Sigmoid colon (tissue), 7 donors: ENCODE data around the gene NUDT12. TPM values are rescaled to one million over a fixed set of nuclear protein-coding genes. Genes with fewer than 3 reads are reported as not detected.

Source experiments
- DNase-seq: peaks from one replicate; pipeline ENCODE4 v3.0.0-alpha.2; 2019
- H3K27ac ChIP-seq, 4 donors: fragments of 200-600 bp; sonication (generic); one replicate each; pipeline ENCODE4 v1.5.1; 2016 to 2019; ENCODE audit warnings: mild to moderate bottlenecking in 1 of 4
- H3K27me3 ChIP-seq, 3 donors: fragments of 200-600 bp; sonication (generic); one replicate each; pipeline ENCODE4 v1.5.1; 2019; ENCODE audit warnings: mild to moderate bottlenecking in 1 of 3
- H3K36me3 ChIP-seq, 4 donors: fragments of 200-600 bp; sonication (generic); one replicate each; pipeline ENCODE4 v1.5.1; 2016 to 2019
- H3K4me1 ChIP-seq, 4 donors: fragments of 200-600 bp; sonication (generic); one replicate each; pipeline ENCODE4 v1.5.1; 2017 to 2019
- H3K4me3 ChIP-seq, 4 donors: fragments of 200-600 bp; sonication (generic); one replicate each; pipeline ENCODE4 v1.5.1; 2017 to 2019; ENCODE audit warnings: mild to moderate bottlenecking in 2 of 4, moderate library complexity in 1 of 4
- H3K9me3 ChIP-seq, 4 donors: fragments of 200-600 bp in 3 of 4; sonication (generic) in 3 of 4; one replicate each; pipeline versions ENCODE4 v1.5.1 to v1.6.1; 2013 to 2019
- CTCF ChIP-seq, 4 experiments: fragments of 450-650 bp in 3 of 4; fragments of 200-600 bp in 1 of 4; IDR thresholded peaks; one replicate each; pipeline ENCODE4 v1.5.1; 2016 to 2019; ENCODE audit warnings: antibody characterized with exemption in 4 of 4, mild to moderate bottlenecking in 3 of 4, moderate library complexity in 2 of 4
- EP300 ChIP-seq, 4 donors: sonication (generic); formaldehyde crosslinking; IDR thresholded peaks; one replicate each; pipeline ENCODE4 v1.6.1; 2017; ENCODE audit warnings: antibody characterized with exemption in 4 of 4
- POLR2A ChIP-seq, 2 donors: fragments of 450-650 bp; IDR thresholded peaks; one replicate each; pipeline ENCODE4 v1.6.1; 2016; ENCODE audit warnings: antibody characterized with exemption in 2 of 2, mild to moderate bottlenecking in 2 of 2, moderate library complexity in 2 of 2
- POLR2AphosphoS5 ChIP-seq, 4 donors: sonication (generic); formaldehyde crosslinking; IDR thresholded peaks; one replicate each; pipeline ENCODE4 v1.6.1; 2017; ENCODE audit warnings: antibody characterized with exemption in 4 of 4
- WGBS, 2 donors: extraction: QIAGEN DNeasy Blood & Tissue Kit; methylation state at CpG; one replicate each; pipeline ENCODE4 v1.1.7; 2013; 5-methylcytosine and 5-hydroxymethylcytosine counted together
- intact Hi-C: fragments of 100-400 bp; cut with DNase I; formaldehyde crosslinking; loops from one replicate; pipeline ENCODE4 v1.15.1; 2023
- polyA plus RNA-seq, 3 donors: library from polyadenylated mRNA; stranded (reverse); fragments of 200-250 nt; gene quantifications; one replicate each; pipeline ENCODE4 v1.2.3, GENCODE V29; 2013
- total RNA-seq, 4 donors: library from RNA; depleted of rRNA; stranded (reverse); fragments of >200 nt; gene quantifications; one replicate each; pipeline ENCODE4 v1.1.0, GENCODE V29; 2016
- donor health status: healthy with polysubstance abuse.
- donor health status: Bipolar disorder and iron deficiency.
- donor health status: healthy.

The NUDT12 gene
- total and polyA plus RNA-seq, 7 donors = 7.3 to 20.7 (median 13.6) TPM

- intact Hi-C loops = loop anchor here (5.0 kb wide), 1 partner anchor 588 kb away; no protein-coding TSS in a partner anchor
- Histone ChIP-seq H3K27ac (no peak overlapping the region), H3K36me3 (no peaks in the 10 kb centered on the region), H3K4me1 (no peaks in the 10 kb centered on the region), H3K9me3 (no peaks in the 10 kb centered on the region), H3K4me3 (no peak overlapping the region), H3K27me3 (no peaks in the 10 kb centered on the region)
- DNase-seq = no peak
- no peak for TF ChIP-seq EP300 (IDR thresholded peaks at IDR 0.05)
- no peak for TF ChIP-seq POLR2AphosphoS5 (IDR thresholded peaks at IDR 0.05)
- no peak for TF ChIP-seq POLR2A (IDR thresholded peaks at IDR 0.05)
- TF ChIP-seq CTCF (IDR thresholded peaks at IDR 0.05) = no peak
- 78% methylated on average over 3 of the region's 3 CpGs for WGBS, 2 donors
Measured at GRCh38 chr5:103589357-103589756, 26.8 kb upstream of the NUDT12 start.

GRCh38 chr5:103587185-103587748 is 24.7 kb upstream of the NUDT12 start:
- WGBS, 2 donors = 31 to 47% methylated on average over 2 of the region's 2 CpGs
- H3K4me3 ChIP-seq = no peak overlapping the region
- H3K9me3 ChIP-seq = no peaks in the 10 kb centered on the region
- intact Hi-C loops = loop anchor here (5.0 kb wide), 1 partner anchor 590 kb away; no protein-coding TSS in a partner anchor
- H3K27ac ChIP-seq = no peak overlapping the region
- TF ChIP-seq EP300 (IDR thresholded peaks at IDR 0.05) = no peak
- peak in 2 of 4 experiments; percentile 33 to 36 for TF ChIP-seq CTCF (IDR thresholded peaks at IDR 0.05)
- no peaks in the 10 kb centered on the region for H3K4me1 ChIP-seq
- no peak for DNase-seq
- no peaks in the 10 kb centered on the region for H3K27me3 ChIP-seq
- no peaks in the 10 kb centered on the region for H3K36me3 ChIP-seq

- Histone ChIP-seq H3K9me3 (no peaks in the 10 kb centered on the region), H3K27ac (no peak overlapping the region), H3K36me3 (no peaks in the 10 kb centered on the region), H3K4me1 (no peaks in the 10 kb centered on the region), H3K27me3 (no peaks in the 10 kb centered on the region), H3K4me3 (no peak overlapping the region)
- DNase-seq = no peak
- no peak for TF ChIP-seq POLR2A (IDR thresholded peaks at IDR 0.05)
- TF ChIP-seq CTCF (IDR thresholded peaks at IDR 0.05) = peak in 3 of 4 experiments; percentile 27 to 54 (median 46)
- intact Hi-C loops = no loop called here
- WGBS, 2 donors = 19 to 36% methylated on average over 2 of the region's 2 CpGs
Measured at GRCh38 chr5:103582364-103582763, 19.8 kb upstream of the NUDT12 start.

GRCh38 chr5:103573411-103573810 is 10.8 kb upstream of the NUDT12 start:
- no peaks in the 10 kb centered on the region for H3K4me1 ChIP-seq
- TF ChIP-seq CTCF (IDR thresholded peaks at IDR 0.05) = no peak
- TF ChIP-seq POLR2A (IDR thresholded peaks at IDR 0.05) = no peak
- no peak for TF ChIP-seq EP300 (IDR thresholded peaks at IDR 0.05)
- no peak overlapping the region for H3K27ac ChIP-seq
- 73 to 83% methylated on average over 3 of the region's 3 CpGs for WGBS, 2 donors
- no peaks in the 10 kb centered on the region for H3K27me3 ChIP-seq
- H3K9me3 ChIP-seq = no peaks in the 10 kb centered on the region
- H3K36me3 ChIP-seq = no peaks in the 10 kb centered on the region
- intact Hi-C loops = no loop called here
- no peak for DNase-seq
- H3K4me3 ChIP-seq = no peak overlapping the region

GRCh38 chr5:103572454-103572853 is 9.9 kb upstream of the NUDT12 start:
- no peaks in the 10 kb centered on the region for H3K9me3 ChIP-seq
- intact Hi-C loops = no loop called here
- TF ChIP-seq CTCF (IDR thresholded peaks at IDR 0.05) = no peak
- TF ChIP-seq POLR2AphosphoS5 (IDR thresholded peaks at IDR 0.05) = no peak
- no peak for TF ChIP-seq POLR2A (IDR thresholded peaks at IDR 0.05)

More at GRCh38 chr5:103572454-103572853, 9.9 kb upstream of the NUDT12 start:
- no peak overlapping the region for H3K4me3 ChIP-seq
- H3K27ac ChIP-seq = no peak overlapping the region
- H3K27me3 ChIP-seq = no peaks in the 10 kb centered on the region
- no peaks in the 10 kb centered on the region for H3K36me3 ChIP-seq
- no peaks in the 10 kb centered on the region for H3K4me1 ChIP-seq
- WGBS, 2 donors = 39 to 72% methylated on average over 5 of the region's 5 CpGs
- no peak for DNase-seq
